H1 (cell line): Measurements from ENCODE around the gene TBC1D16. TPM values are rescaled to one million over a fixed set of nuclear protein-coding genes. Genes with fewer than 3 reads are reported as not detected.
A peak's percentile ranks its signal among the peaks of the same experiment; 100 is the strongest.

Experiments
- CTCF ChIA-PET: fragments of 300-600 bp; sonication (Branson Sonifier 250); formaldehyde crosslinking; loops from one replicate; lab custom pipeline; 2021; ENCODE audit not compliant: partially characterized antibody; lab: Charles Lee
- POLR2A ChIA-PET: fragments of 300-600 bp; sonication (Branson Sonifier 250); formaldehyde crosslinking; loops from one replicate; lab custom pipeline; 2021; ENCODE audit warnings: inconsistent platforms; ENCODE audit not compliant: partially characterized antibody; lab: Charles Lee
- DNase-seq, 2 experiments: peaks; one replicate each; pipeline versions ENCODE4 v3.0.0 to v3.0.0-alpha.2; 2010 to 2022; ENCODE audit warnings: low spot score in 2 of 2, low read depth in 1 of 2, mixed read lengths in 1 of 2
- FAIRE-seq: peaks from 2 replicates; lab custom pipeline; 2011; peaks lifted over from hg19 to GRCh38; lab: Jason Lieb, UNC
- H2AFZ ChIP-seq: 2 replicates; pipeline ENCODE4 v1.8.1; 2012; ENCODE audit warnings: low read length, inconsistent platforms
- H2AK5ac ChIP-seq: 2 replicates; pipeline ENCODE4 v1.6.1; 2013; ENCODE audit warnings: low read depth, low read length
- H2BK120ac ChIP-seq: replicated peaks from 2 replicates; pipeline ENCODE3; 2013; ENCODE audit warnings: low read depth, low read length, inconsistent platforms
- H2BK12ac ChIP-seq: 2 replicates; pipeline ENCODE4 v1.6.1; 2013; ENCODE audit warnings: low read depth, low read length
- H2BK15ac ChIP-seq: 2 replicates; pipeline ENCODE4 v1.6.1; 2013; ENCODE audit warnings: low read length
- H2BK20ac ChIP-seq: 2 replicates; pipeline ENCODE4 v1.6.1; 2013; ENCODE audit warnings: low read length
- H2BK5ac ChIP-seq: 2 replicates; pipeline ENCODE4 v1.6.1; 2013; ENCODE audit warnings: low read depth, low read length
- H3K14ac ChIP-seq: 2 replicates; pipeline ENCODE4 v1.6.1; 2013; ENCODE audit warnings: inconsistent platforms; ENCODE audit not compliant: insufficient read length
- H3K18ac ChIP-seq: 2 replicates; pipeline ENCODE4 v1.6.1; 2013; ENCODE audit warnings: low read length; ENCODE audit errors: extremely low read depth
- H3K23ac ChIP-seq: 2 replicates; pipeline ENCODE4 v1.6.1; 2013; ENCODE audit warnings: inconsistent platforms; ENCODE audit not compliant: insufficient read length
- H3K23me2 ChIP-seq: 2 replicates; pipeline ENCODE4 v1.6.1; 2013; ENCODE audit warnings: low read depth, low read length
- H3K27ac ChIP-seq: 2 replicates; pipeline ENCODE4 v1.6.1; 2011; ENCODE audit warnings: low read depth, low read length, inconsistent platforms
- H3K27me3 ChIP-seq, 4 experiments: replicated peaks in 1 of 4; 1 replicate in 1 of 4; 2 replicates in 3 of 4; pipeline versions ENCODE4 v1.6.1 to v1.8.1; 2011 to 2013; ENCODE audit warnings: low read length in 3 of 4, mild to moderate bottlenecking in 3 of 4, inconsistent platforms in 2 of 4, mixed read lengths in 2 of 4, moderate library complexity in 1 of 4; ENCODE audit not compliant: control insufficient read depth in 3 of 4, insufficient read depth in 3 of 4; ENCODE audit errors: extremely low read depth in 1 of 4
- H3K36me3 ChIP-seq, 4 experiments: 2 replicates each; pipeline versions ENCODE4 v1.6.1 to v1.8.1; 2011 to 2013; ENCODE audit warnings: mild to moderate bottlenecking in 4 of 4, low read length in 3 of 4, moderate library complexity in 2 of 4, control low read depth in 1 of 4, inconsistent platforms in 1 of 4; ENCODE audit not compliant: insufficient read depth in 4 of 4, control insufficient read depth in 2 of 4
- H3K4ac ChIP-seq: replicated peaks from 2 replicates; pipeline ENCODE3; 2013; ENCODE audit warnings: low read length, low read depth, mixed read lengths, inconsistent platforms; ENCODE audit not compliant: insufficient read length
- H3K4me1 ChIP-seq, 4 experiments: replicated peaks in 1 of 4; 1 replicate in 1 of 4; 2 replicates in 3 of 4; pipeline versions ENCODE4 v1.6.1 to v1.8.1; 2011 to 2013; ENCODE audit warnings: low read length in 3 of 4, inconsistent platforms in 2 of 4, mixed read lengths in 1 of 4; ENCODE audit not compliant: insufficient read depth in 4 of 4, control insufficient read depth in 3 of 4
- H3K4me2 ChIP-seq, 2 experiments: 2 replicates each; pipeline versions ENCODE4 v1.6.1 to v1.8.1; 2011 to 2013; ENCODE audit warnings: low read depth in 2 of 2, low read length in 2 of 2, control low read depth in 1 of 2, inconsistent platforms in 1 of 2, mild to moderate bottlenecking in 1 of 2; ENCODE audit not compliant: insufficient read depth in 1 of 2
- H3K4me3 ChIP-seq, 4 experiments: fragments of 200-600, 300-600 bp in 1 of 4; sonication (generic), shearing (Covaris generic), sonication (Bioruptor Twin) in 1 of 4; 2 replicates each; pipeline versions ENCODE4 v1.5.1 to v1.8.1; 2011 to 2016; ENCODE audit warnings: low read length in 4 of 4, low read depth in 3 of 4, control low read depth in 2 of 4, inconsistent platforms in 2 of 4, mild to moderate bottlenecking in 2 of 4, mixed read lengths in 1 of 4, moderate library complexity in 1 of 4; ENCODE audit not compliant: insufficient read depth in 2 of 4; ENCODE audit errors: extremely low read depth in 1 of 4
- H3K56ac ChIP-seq: replicated peaks from 2 replicates; pipeline ENCODE3; 2013; ENCODE audit warnings: low read depth, mild to moderate bottlenecking, mixed read lengths, low read length, inconsistent platforms; ENCODE audit not compliant: insufficient read length
- H3K79me1 ChIP-seq: 2 replicates; pipeline ENCODE4 v1.6.1; 2013; ENCODE audit warnings: low read depth, low read length, control low read depth
- H3K79me2 ChIP-seq, 2 experiments: 2 replicates each; pipeline versions ENCODE4 v1.6.1 to v1.8.1; 2012 to 2013; ENCODE audit warnings: low read length in 2 of 2, mild to moderate bottlenecking in 2 of 2, inconsistent platforms in 1 of 2; ENCODE audit not compliant: insufficient read depth in 2 of 2, control insufficient read depth in 1 of 2
- H3K9ac ChIP-seq, 4 experiments: replicated peaks in 1 of 4; 1 replicate in 1 of 4; 2 replicates in 3 of 4; pipeline versions ENCODE4 v1.6.1 to v1.8.1; 2011 to 2013; ENCODE audit warnings: low read depth in 3 of 4, low read length in 3 of 4, control low read depth in 2 of 4, mild to moderate bottlenecking in 2 of 4, moderate library complexity in 2 of 4, inconsistent platforms in 1 of 4; ENCODE audit errors: extremely low read depth in 1 of 4
- H3K9me3 ChIP-seq, 2 experiments: 2 replicates each; pipeline versions ENCODE4 v1.6.1 to v1.8.1; 2012 to 2013; ENCODE audit warnings: mild to moderate bottlenecking in 2 of 2, moderate library complexity in 2 of 2, control low read depth in 1 of 2, inconsistent platforms in 1 of 2, low read depth in 1 of 2, low read length in 1 of 2, mixed read lengths in 1 of 2; ENCODE audit not compliant: insufficient read depth in 2 of 2
- H4K20me1 ChIP-seq, 2 experiments: replicated peaks in 1 of 2; 2 replicates each; pipeline versions ENCODE3 to v1.8.1; 2011 to 2013; ENCODE audit warnings: inconsistent platforms in 2 of 2, low read length in 2 of 2, mild to moderate bottlenecking in 1 of 2; ENCODE audit not compliant: insufficient read depth in 2 of 2, control insufficient read depth in 1 of 2
- H4K5ac ChIP-seq: 2 replicates; pipeline ENCODE4 v1.6.1; 2013; ENCODE audit warnings: low read length, low read depth, mixed read lengths, inconsistent platforms; ENCODE audit not compliant: insufficient read length
- H4K8ac ChIP-seq: 2 replicates; pipeline ENCODE4 v1.8.0; 2013; ENCODE audit warnings: mild to moderate bottlenecking, moderate library complexity, low read length, inconsistent platforms; ENCODE audit not compliant: insufficient read depth; ENCODE audit errors: extremely low read depth
- H4K91ac ChIP-seq: replicated peaks from 2 replicates; pipeline ENCODE3; 2013; ENCODE audit warnings: low read length, mixed read lengths, inconsistent platforms; ENCODE audit not compliant: insufficient read length
- ASH2L ChIP-seq: fragments of 200-600, 300-600 bp; sonication (generic); IDR thresholded peaks from one replicate; pipeline ENCODE4 v1.7.1; 2017; ENCODE audit warnings: low read length
- CREB1 ChIP-seq: IDR thresholded peaks from 2 replicates; pipeline ENCODE4 v1.6.1; 2012; ENCODE audit warnings: inconsistent platforms
- CTCF ChIP-seq, 3 experiments: IDR thresholded peaks; 1 replicate in 2 of 3; 2 replicates in 1 of 3; pipeline versions ENCODE4 v1.5.1 to v1.6.1; 2011; ENCODE audit warnings: low read length in 3 of 3, mild to moderate bottlenecking in 3 of 3, inconsistent platforms in 2 of 3, low read depth in 1 of 3, moderate library complexity in 1 of 3; ENCODE audit not compliant: insufficient read depth in 1 of 3; ENCODE audit errors: control extremely low read depth in 1 of 3
- EGR1 ChIP-seq: IDR thresholded peaks from 2 replicates; pipeline ENCODE4 v1.6.1; 2011; ENCODE audit warnings: low read depth, low read length, borderline replicate concordance
- JUN ChIP-seq: IDR thresholded peaks from 2 replicates; pipeline ENCODE4 v1.6.1; 2011; ENCODE audit warnings: low read depth, mild to moderate bottlenecking, improper control_type of control experiment, low read length
- KDM1A ChIP-seq: fragments of 200-600, 300-600 bp; sonication (generic); IDR thresholded peaks from 2 replicates; pipeline ENCODE4 v1.7.1; 2016; ENCODE audit warnings: mild to moderate bottlenecking, low read length, borderline replicate concordance
- POLR2A ChIP-seq, 2 experiments: IDR thresholded peaks; 1 replicate in 1 of 2; 2 replicates in 1 of 2; pipeline ENCODE4 v1.6.1; 2011; ENCODE audit warnings: low read depth in 2 of 2, low read length in 2 of 2, mild to moderate bottlenecking in 2 of 2; ENCODE audit errors: control extremely low read depth in 1 of 2
- WGBS, 2 experiments: shearing (Covaris generic) in 1 of 2; methylation state at CpG; one replicate each; pipeline versions ENCODE4 v1.1.6 to v1.1.7; 2013 to 2015; ENCODE audit warnings: low lambda C conversion rate in 2 of 2, mixed read lengths in 2 of 2, inconsistent platforms in 1 of 2, low coverage in 1 of 2, missing lambda C conversion rate in 1 of 2; ENCODE audit not compliant: insufficient replicate concordance in 2 of 2, insufficient coverage in 1 of 2, insufficient read length in 1 of 2; ENCODE audit errors: extremely low coverage in 1 of 2, missing lambda C conversion rate in 1 of 2; 5-methylcytosine and 5-hydroxymethylcytosine counted together
- polyA plus RNA-seq, 7 experiments: library from polyadenylated mRNA; depleted of rRNA in 3 of 7; stranded (reverse) in 5 of 7; unstranded in 2 of 7; fragments of >200 nt in 5 of 7; fragments of 200-250 nt in 2 of 7; gene quantifications; 1 replicate in 5 of 7; 2 replicates in 1 of 7; 4 replicates in 1 of 7; pipeline versions ENCODE4 v1.2.1 to v1.2.3, GENCODE V29; 2011 to 2013; ENCODE audit warnings: missing spikeins in 2 of 7, mixed read lengths in 2 of 7
- total RNA-seq: library from RNA; stranded (reverse); fragmentation: NEBNext Ultra II Directional; extraction: Animal tissue kit (Norgen Biotek cat#: 25700); gene quantifications from 2 replicates; pipeline ENCODE4 v1.2.1, GENCODE V29; 2021

Gene TBC1D16
- total and polyA plus RNA-seq, 2 of the 8 experiments (the other 6 are each of a cell fraction or from before 2014, with no cell fraction given) = 21.1 to 109 TPM

- Histone ChIP-seq H3K9ac (no peak overlapping the region), H3K4me2 (peak overlapping the region; percentile 16 to 72; a peak in 3 of 4 replicates), H3K4me1 (peaks cover 0 to 8% (median 3%) of the 10 kb centered on the region in 4 experiments; a peak in 3 of 7 replicates), H3K79me1 (peaks cover 4% of the 10 kb centered on the region; the same call in 1 of the 2 replicates), H3K23ac (no peak overlapping the region), H3K27me3 (no peaks in the 10 kb centered on the region), H4K20me1 (peaks cover 5 to 25% of the 10 kb centered on the region in 2 experiments), H2BK12ac (no peak overlapping the region), H3K56ac (no peak overlapping the region), H4K8ac (peak overlapping the region; percentile 57; the same call in 1 of the 2 replicates), H3K9me3 (no peaks in the 10 kb centered on the region; a peak in 1 of 4 replicates), H2BK15ac (no peak overlapping the region), H3K79me2 (peaks cover 0 to 14% of the 10 kb centered on the region in 2 experiments; a peak in 1 of 4 replicates), H3K23me2 (no peaks in the 10 kb centered on the region), H2BK20ac (no peak overlapping the region), H3K27ac (0 out of 2 replicates have a peak overlapping the region, but pooled peaks have one; percentile 15), H4K91ac (no peak overlapping the region), H2BK120ac (no peak overlapping the region), H2BK5ac (peak overlapping the region; percentile 60; the same call in 1 of the 2 replicates), H2AFZ (no peak overlapping the region), H3K4me3 (peak overlapping the region; percentile 27 to 63 (median 36); a peak in 7 of 8 replicates), H3K14ac (no peak overlapping the region), H2AK5ac (peak overlapping the region; percentile 65; the same call in 1 of the 2 replicates), H3K18ac (no peak overlapping the region; the same call in 1 of the 2 replicates), H3K36me3 (peaks cover 0 to 19% (median 9%) of the 10 kb centered on the region in 4 experiments; a peak in 5 of 8 replicates), H3K4ac (no peak overlapping the region), H4K5ac (peak overlapping the region; percentile 16)
- WGBS, 2 experiments = 48% methylated on average over 31 of the region's 37 CpGs; no CpG with 5 or more reads in 1 of the 2 experiments
- ChIA-PET POLR2A (interaction anchor here (0.6 to 3.7 kb wide), 3 partner anchors 12 to 146 kb away, joined by 4 to 20 read pairs (median 5); no protein-coding TSS in a partner anchor), CTCF (interaction anchor here (0.7 to 10.2 kb wide), 50 partner anchors 8 to 1259 kb away, joined by 3 to 110 read pairs (median 3); partner anchors contain the start of gene GAA)
- peak in 1 of 2 experiments; percentile 86 for DNase-seq
- FAIRE-seq = no peak
- TF ChIP-seq ASH2L (peak; percentile 54), JUN (no peak), CREB1 (peak; percentile 57), EGR1 (no peak), KDM1A (peak; percentile 31; the same call in 1 of the 2 replicates), CTCF (IDR thresholded peaks at IDR 0.05; ENCODE audit: control extremely low read depth in 1 of 3, insufficient read depth in 1 of 3, low read depth in 1 of 3, low read length in 3 of 3) (peak; percentile 87 to 95 (median 90)), POLR2A (IDR thresholded peaks at IDR 0.05; ENCODE audit: control extremely low read depth in 1 of 2, low read depth in 2 of 2, low read length in 2 of 2) (no peak)
These were observed 30.0 kb downstream of the TBC1D16 start for GRCh38 chr17:80005360-80006338.
